HepG2 (cell line): Measurements from ENCODE around the gene LRRC73. TPM values are rescaled to one million over a fixed set of nuclear protein-coding genes. Genes with fewer than 3 reads are reported as not detected.

ENCODE experiments used
- CENPX ChIP-seq: sonication (generic); formaldehyde crosslinking; IDR thresholded peaks from 2 replicates; pipeline ENCODE4 v1.9.0; 2021; ENCODE audit warnings: mild to moderate bottlenecking, missing genetic modification reagents, moderate library complexity
- GABPA ChIP-seq, 2 experiments: IDR thresholded peaks; 2 replicates each; pipeline ENCODE4 v1.6.1; 2011 to 2016; ENCODE audit warnings: low read depth in 2 of 2, low read length in 1 of 2, missing biosample characterization in 1 of 2, missing genetic modification characterization in 1 of 2
- GMEB2 ChIP-seq: IDR thresholded peaks from 2 replicates; pipeline ENCODE4 v1.6.1; 2016; ENCODE audit warnings: missing biosample characterization, missing genetic modification reagents, low read depth
- KLF9 ChIP-seq: IDR thresholded peaks from 2 replicates; pipeline ENCODE4 v1.6.1; 2016; ENCODE audit warnings: low read depth
- MAFK ChIP-seq, 2 experiments: IDR thresholded peaks in 1 of 2; conservative IDR thresholded peaks in 1 of 2; 2 replicates each; pipeline ENCODE4 v1.6.1; 2011; ENCODE audit warnings: improper control_type of control experiment in 2 of 2, low read length in 2 of 2
- NFKB2 ChIP-seq: sonication (generic); formaldehyde crosslinking; IDR thresholded peaks from 2 replicates; pipeline ENCODE4 v1.4.0; 2020; ENCODE audit warnings: missing genetic modification reagents, borderline replicate concordance
- NR2F6 ChIP-seq, 2 experiments: IDR thresholded peaks; 2 replicates each; pipeline ENCODE4 v1.6.1; 2016; ENCODE audit warnings: antibody characterized with exemption in 1 of 2, mild to moderate bottlenecking in 1 of 2
- SIN3A ChIP-seq: IDR thresholded peaks from 2 replicates; pipeline ENCODE4 v1.6.1; 2011; ENCODE audit warnings: low read depth, mild to moderate bottlenecking, control low read depth, low read length, borderline replicate concordance
- SMC3 ChIP-seq: IDR thresholded peaks from 2 replicates; pipeline ENCODE4 v1.6.1; 2011; ENCODE audit warnings: low read length, improper control_type of control experiment
- SOX6 ChIP-seq, 2 experiments: fragments of 450-650 bp in 1 of 2; sonication (generic) in 1 of 2; formaldehyde crosslinking in 1 of 2; IDR thresholded peaks; 2 replicates each; pipeline versions ENCODE4 v1.4.0 to v1.6.1; 2017 to 2020; ENCODE audit warnings: antibody characterized with exemption in 1 of 2, mild to moderate bottlenecking in 1 of 2, missing genetic modification reagents in 1 of 2
- SP1 ChIP-seq, 2 experiments: fragments of 450-650 bp in 1 of 2; sonication (generic) in 1 of 2; formaldehyde crosslinking in 1 of 2; IDR thresholded peaks; 2 replicates each; pipeline versions ENCODE4 v1.4.0 to v1.6.1; 2016 to 2020; ENCODE audit warnings: missing genetic modification reagents in 1 of 2
- THAP11 ChIP-seq: IDR thresholded peaks from 2 replicates; pipeline ENCODE4 v1.6.1; 2016; ENCODE audit warnings: missing biosample characterization, missing genetic modification reagents
- THAP8 ChIP-seq: sonication (generic); formaldehyde crosslinking; IDR thresholded peaks from 2 replicates; pipeline ENCODE4 v1.5.1; 2020; ENCODE audit warnings: missing genetic modification reagents, mild to moderate bottlenecking, borderline replicate concordance
- TOE1 ChIP-seq: sonication (generic); formaldehyde crosslinking; IDR thresholded peaks from 2 replicates; pipeline ENCODE4 v1.4.0; 2020; ENCODE audit warnings: mild to moderate bottlenecking, missing genetic modification reagents
- ZNF143 ChIP-seq: sonication (generic); formaldehyde crosslinking; IDR thresholded peaks from 2 replicates; pipeline ENCODE4 v1.4.0; 2020; ENCODE audit warnings: missing genetic modification reagents
- ZNF205 ChIP-seq: IDR thresholded peaks from 2 replicates; pipeline ENCODE4 v1.6.1; 2018; ENCODE audit warnings: missing biosample characterization, missing genetic modification reagents
- ZNF44 ChIP-seq: sonication (generic); formaldehyde crosslinking; IDR thresholded peaks from 2 replicates; pipeline ENCODE4 v1.5.1; 2020; ENCODE audit warnings: mild to moderate bottlenecking, missing genetic modification reagents
- ZNF670 ChIP-seq: sonication (generic); formaldehyde crosslinking; IDR thresholded peaks from 2 replicates; pipeline ENCODE4 v1.8.0; 2022; ENCODE audit warnings: mild to moderate bottlenecking, missing genetic modification reagents, borderline replicate concordance
- ZNF740 ChIP-seq: sonication (generic); formaldehyde crosslinking; IDR thresholded peaks from 2 replicates; pipeline ENCODE4 v1.4.0; 2020; ENCODE audit warnings: missing genetic modification reagents
- ZNF816 ChIP-seq: sonication (generic); formaldehyde crosslinking; IDR thresholded peaks from 2 replicates; pipeline ENCODE4 v1.8.0; 2022; ENCODE audit warnings: missing genetic modification reagents, mild to moderate bottlenecking, borderline replicate concordance
- ZXDC ChIP-seq: sonication (generic); formaldehyde crosslinking; IDR thresholded peaks from 2 replicates; pipeline ENCODE4 v1.5.0; 2020; ENCODE audit warnings: mild to moderate bottlenecking, missing genetic modification reagents
- polyA plus RNA-seq, 8 experiments: library from polyadenylated mRNA; depleted of rRNA in 3 of 8; stranded (reverse) in 7 of 8; unstranded in 1 of 8; fragments of >200 nt; fragmentation: Illumina TruSeq in 4 of 8; extraction: Trizol in 4 of 8; gene quantifications; 2 replicates each; pipeline versions ENCODE4 v1.2.1 to v1.2.3, GENCODE V29; 2011 to 2016; ENCODE audit warnings: low read depth in 4 of 8, missing spikeins in 1 of 8, mixed read lengths in 1 of 8; ENCODE audit not compliant: insufficient read depth in 1 of 8
- total RNA-seq, 5 experiments: library from RNA; depleted of rRNA; stranded (reverse); fragments of >200 nt; fragmentation: Illumina TruSeq; extraction: Trizol; gene quantifications; 2 replicates each; pipeline ENCODE4 v1.2.3, GENCODE V29; 2016; ENCODE audit warnings: low read depth in 1 of 5
- TF ChIP-seq, protein P1 (sequence below): sonication (generic); formaldehyde crosslinking; IDR thresholded peaks from 2 replicates; pipeline ENCODE4 v1.4.0; 2020; ENCODE audit warnings: missing genetic modification reagents

The LRRC73 gene
- total and polyA plus RNA-seq, 2 of the 13 experiments (the other 11 are each of a cell fraction or from before 2014, with no cell fraction given) = 0.11 to 0.12 TPM

- TF ChIP-seq ZXDC (no peak), SMC3 (peak; percentile 85), ZNF670 (CRISPR knock-in tag) (no peak), THAP8 (CRISPR knock-in tag) (0 out of 2 replicates have a peak, but pooled peaks have one; percentile 30), KLF9 (CRISPR knock-in tag) (no peak), SP1 (IDR thresholded peaks at IDR 0.05) (no peak), SP1 (CRISPR knock-in tag; IDR thresholded peaks at IDR 0.05) (0 out of 2 replicates have a peak, but pooled peaks have one; percentile 17), SOX6 (IDR thresholded peaks at IDR 0.05) (no peak), SOX6 (CRISPR knock-in tag; IDR thresholded peaks at IDR 0.05) (peak; percentile 66), NFKB2 (no peak; the same call in 1 of the 2 replicates), CENPX (CRISPR knock-in tag) (no peak), GABPA (IDR thresholded peaks at IDR 0.05; ENCODE audit: low read depth, low read length) (no peak), GABPA (CRISPR knock-in tag; IDR thresholded peaks at IDR 0.05; ENCODE audit: low read depth) (no peak), GMEB2 (CRISPR knock-in tag) (no peak), ZNF740 (0 out of 2 replicates have a peak, but pooled peaks have one; percentile 35), TOE1 (CRISPR knock-in tag) (no peak), ZNF143 (CRISPR knock-in tag) (no peak), SIN3A (0 out of 2 replicates have a peak, but pooled peaks have one; percentile 37), THAP11 (CRISPR knock-in tag) (no peak), NR2F6 (IDR thresholded peaks at IDR 0.05) (peak; percentile 66), NR2F6 (CRISPR knock-in tag; IDR thresholded peaks at IDR 0.05) (peak; percentile 66), ZNF205 (CRISPR knock-in tag) (no peak; the same call in 1 of the 2 replicates), MAFK (conservative IDR thresholded peaks at IDR 0.05 in 1 of 2, IDR thresholded peaks at IDR 0.05 in 1 of 2; ENCODE audit: low read length in 2 of 2) (no peak), ZNF44 (no peak), ZNF816 (CRISPR knock-in tag) (no peak)
- TF ChIP-seq, protein P1, sequence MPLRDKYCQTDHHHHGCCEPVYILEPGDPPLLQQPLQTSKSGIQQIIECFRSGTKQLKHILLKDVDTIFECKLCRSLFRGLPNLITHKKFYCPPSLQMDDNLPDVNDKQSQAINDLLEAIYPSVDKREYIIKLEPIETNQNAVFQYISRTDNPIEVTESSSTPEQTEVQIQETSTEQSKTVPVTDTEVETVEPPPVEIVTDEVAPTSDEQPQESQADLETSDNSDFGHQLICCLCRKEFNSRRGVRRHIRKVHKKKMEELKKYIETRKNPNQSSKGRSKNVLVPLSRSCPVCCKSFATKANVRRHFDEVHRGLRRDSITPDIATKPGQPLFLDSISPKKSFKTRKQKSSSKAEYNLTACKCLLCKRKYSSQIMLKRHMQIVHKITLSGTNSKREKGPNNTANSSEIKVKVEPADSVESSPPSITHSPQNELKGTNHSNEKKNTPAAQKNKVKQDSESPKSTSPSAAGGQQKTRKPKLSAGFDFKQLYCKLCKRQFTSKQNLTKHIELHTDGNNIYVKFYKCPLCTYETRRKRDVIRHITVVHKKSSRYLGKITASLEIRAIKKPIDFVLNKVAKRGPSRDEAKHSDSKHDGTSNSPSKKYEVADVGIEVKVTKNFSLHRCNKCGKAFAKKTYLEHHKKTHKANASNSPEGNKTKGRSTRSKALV (CRISPR knock-in tag) = 0 out of 2 replicates have a peak, but pooled peaks have one; percentile 7
Observed at GRCh38 chr6:43496370-43497128, 13.6 kb downstream of the LRRC73 start (continued).
